ENCODE results near the gene HSPA9. TPM values are rescaled to one million over a fixed set of nuclear protein-coding genes. Genes with fewer than 3 reads are reported as not detected.

Gene HSPA9
- total RNA-seq, 2 experiments from 2014 or later: 290 to 362 TPM

GRCh38 chr5:138596105-138596881 is 21.1 kb upstream of the HSPA9 start:
- BruUV-seq (replicated peaks): no TSS peak
- H3K4me2 ChIP-seq (ENCODE audit: low read length): no peak overlapping the region
- H3K4me3 ChIP-seq (ENCODE audit: low read depth, low read length, poor library complexity, severe bottlenecking): no peak overlapping the region
- no peaks in the 10 kb centered on the region for H3K9me2 ChIP-seq (ENCODE audit: insufficient read depth, low read length)
- intact Hi-C loops (cut with micrococcal nuclease; ENCODE audit: unreplicated experiment): no loop called here
- H2AFZ ChIP-seq (ENCODE audit: low read length): no peak overlapping the region
- DNase-seq (ENCODE audit: low spot score): peak; percentile 26
- ChIA-PET POLR2A (no interaction called here), CTCF (ENCODE audit: unreplicated experiment) (no interaction called here)
- no peak for TF ChIP-seq EZH2phosphoT487 (IDR thresholded peaks at IDR 0.05; ENCODE audit: borderline replicate concordance, low read depth, low read length)
- TF ChIP-seq, protein P1, sequence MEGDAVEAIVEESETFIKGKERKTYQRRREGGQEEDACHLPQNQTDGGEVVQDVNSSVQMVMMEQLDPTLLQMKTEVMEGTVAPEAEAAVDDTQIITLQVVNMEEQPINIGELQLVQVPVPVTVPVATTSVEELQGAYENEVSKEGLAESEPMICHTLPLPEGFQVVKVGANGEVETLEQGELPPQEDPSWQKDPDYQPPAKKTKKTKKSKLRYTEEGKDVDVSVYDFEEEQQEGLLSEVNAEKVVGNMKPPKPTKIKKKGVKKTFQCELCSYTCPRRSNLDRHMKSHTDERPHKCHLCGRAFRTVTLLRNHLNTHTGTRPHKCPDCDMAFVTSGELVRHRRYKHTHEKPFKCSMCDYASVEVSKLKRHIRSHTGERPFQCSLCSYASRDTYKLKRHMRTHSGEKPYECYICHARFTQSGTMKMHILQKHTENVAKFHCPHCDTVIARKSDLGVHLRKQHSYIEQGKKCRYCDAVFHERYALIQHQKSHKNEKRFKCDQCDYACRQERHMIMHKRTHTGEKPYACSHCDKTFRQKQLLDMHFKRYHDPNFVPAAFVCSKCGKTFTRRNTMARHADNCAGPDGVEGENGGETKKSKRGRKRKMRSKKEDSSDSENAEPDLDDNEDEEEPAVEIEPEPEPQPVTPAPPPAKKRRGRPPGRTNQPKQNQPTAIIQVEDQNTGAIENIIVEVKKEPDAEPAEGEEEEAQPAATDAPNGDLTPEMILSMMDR (conservative IDR thresholded peaks at IDR 0.05; ENCODE audit: low read length): no peak
- H3K36me3 ChIP-seq (ENCODE audit: insufficient read depth, low read length): no peaks in the 10 kb centered on the region
- no peaks in the 10 kb centered on the region for H3K4me1 ChIP-seq (ENCODE audit: insufficient read depth, low read length, poor library complexity, severe bottlenecking)
- H4K20me1 ChIP-seq (ENCODE audit: insufficient read depth, low read length): no peaks in the 10 kb centered on the region
- H3K27ac ChIP-seq (ENCODE audit: low read depth, low read length, poor library complexity, severe bottlenecking): no peak overlapping the region
- H3K9me3 ChIP-seq (ENCODE audit: low read length): no peaks in the 10 kb centered on the region
- H3K79me2 ChIP-seq (ENCODE audit: insufficient read depth, low read depth, low read length): no peaks in the 10 kb centered on the region

DNA sequence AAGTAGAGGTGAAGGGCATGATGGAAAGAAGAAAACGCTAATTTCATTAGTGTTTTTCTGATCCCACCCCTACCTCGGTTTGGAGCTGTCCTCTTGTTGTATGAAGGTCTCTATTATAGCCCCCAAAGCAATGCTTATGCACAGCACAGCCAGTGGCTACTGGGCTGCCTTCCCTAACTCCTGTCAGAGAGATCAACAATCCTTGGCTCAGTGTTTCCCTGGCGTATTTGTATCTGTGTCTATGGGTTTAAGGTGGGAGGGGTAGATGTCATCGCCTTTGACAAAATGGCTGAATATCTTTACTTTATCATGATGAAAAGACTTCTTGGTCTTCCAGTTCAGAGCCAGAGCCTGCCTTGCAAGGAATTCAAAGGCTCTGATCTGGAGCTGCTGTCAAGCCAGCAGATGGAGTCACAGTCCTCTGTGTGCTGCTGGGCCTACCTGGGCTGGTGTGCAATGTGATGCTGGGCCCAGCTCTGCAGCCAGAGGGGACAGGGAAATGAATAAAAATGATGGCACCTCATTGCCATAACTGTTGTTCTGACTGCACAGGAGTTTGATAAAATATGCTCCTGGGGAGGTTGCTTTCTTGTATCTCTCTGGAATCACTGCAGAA is 20.1 kb upstream of the HSPA9 start:
- ChIA-PET POLR2A (no interaction called here), CTCF (ENCODE audit: unreplicated experiment) (no interaction called here)
- no peak overlapping the region for H3K4me2 ChIP-seq (ENCODE audit: low read length)
- H3K9me2 ChIP-seq (ENCODE audit: insufficient read depth, low read length): no peaks in the 10 kb centered on the region
- BruUV-seq (replicated peaks): no TSS peak
- no peak overlapping the region for H3K27ac ChIP-seq (ENCODE audit: low read depth, low read length, poor library complexity, severe bottlenecking)
- no peaks in the 10 kb centered on the region for H4K20me1 ChIP-seq (ENCODE audit: insufficient read depth, low read length)
- DNase-seq (ENCODE audit: low spot score): no peak
- intact Hi-C loops (cut with micrococcal nuclease; ENCODE audit: unreplicated experiment): no loop called here
- H3K36me3 ChIP-seq (ENCODE audit: insufficient read depth, low read length): no peaks in the 10 kb centered on the region
- no peaks in the 10 kb centered on the region for H3K4me1 ChIP-seq (ENCODE audit: insufficient read depth, low read length, poor library complexity, severe bottlenecking)
- no peaks in the 10 kb centered on the region for H3K79me2 ChIP-seq (ENCODE audit: insufficient read depth, low read depth, low read length)
- H3K4me3 ChIP-seq (ENCODE audit: low read depth, low read length, poor library complexity, severe bottlenecking): no peak overlapping the region
- no peak for TF ChIP-seq EZH2phosphoT487 (IDR thresholded peaks at IDR 0.05; ENCODE audit: borderline replicate concordance, low read depth, low read length)
- TF ChIP-seq, protein P1 (conservative IDR thresholded peaks at IDR 0.05; ENCODE audit: low read length): no peak
- H2AFZ ChIP-seq (ENCODE audit: low read length): no peak overlapping the region
- no peaks in the 10 kb centered on the region for H3K9me3 ChIP-seq (ENCODE audit: low read length)

All from OCI-LY7 (cell line).